ENCODE data around the gene SDK1.

GRCh38 chr7:4198301-4198700, 897.2 kb downstream of the SDK1 start:
- TF ChIP-seq CTCF (IDR thresholded peaks at IDR 0.05) (no peak), POLR2AphosphoS5 (IDR thresholded peaks at IDR 0.05; ENCODE audit: insufficient read depth in 1 of 2, low read depth in 1 of 2) (no peak), POLR2A (IDR thresholded peaks at IDR 0.05) (no peak)

Data from vagina (tissue), 2 donors.